HG03045 (cell line): ENCODE measurements around the gene SRSF5.

Source experiments
- ATAC-seq: cut with Tn5 transposase; IDR thresholded peaks from one replicate; pipeline ENCODE4 v1.9.1; 2021; ENCODE audit warnings: mild to moderate bottlenecking, moderate library complexity; ENCODE audit not compliant: unreplicated experiment

SRSF5 gene

DNA sequence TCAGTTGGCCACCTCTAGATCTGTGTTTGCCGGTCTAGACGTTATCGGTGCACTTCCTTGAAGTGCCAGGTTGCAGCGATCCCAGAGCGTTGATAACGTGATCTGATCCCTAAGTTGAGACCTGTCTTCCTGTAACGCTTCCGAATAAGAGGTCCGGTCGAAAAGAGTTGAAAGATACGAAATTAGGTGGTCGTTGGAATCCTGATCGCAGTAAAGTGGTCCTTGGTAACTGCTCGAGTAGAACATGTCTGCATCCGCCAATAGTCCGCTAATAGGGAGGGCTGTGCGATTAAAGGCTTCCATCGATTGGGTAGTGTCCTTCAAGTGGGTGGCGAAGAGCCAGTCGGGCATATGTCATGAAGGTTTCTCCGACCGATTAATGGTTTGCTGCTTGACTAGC lies 2.7 kb downstream of the SRSF5 start:
- ATAC-seq = no peak

DNA sequence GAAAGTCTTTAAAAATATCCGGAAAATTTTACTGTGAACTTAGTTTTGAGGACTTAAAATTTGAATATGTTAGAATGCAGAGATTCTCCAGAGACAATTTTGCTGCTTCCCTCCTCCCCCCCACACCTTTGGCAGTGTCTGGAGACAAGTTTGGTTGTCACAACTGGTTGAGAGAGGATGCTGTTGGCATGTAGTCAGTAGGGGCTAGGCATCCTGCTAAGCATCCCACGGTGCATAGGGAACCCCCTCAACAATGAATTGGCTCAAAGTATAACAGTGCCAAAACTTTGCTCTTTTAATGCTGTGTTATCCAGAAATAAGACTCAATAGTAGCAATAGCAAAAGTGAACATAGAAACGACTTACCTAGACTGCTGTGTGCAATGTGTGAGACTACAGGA lies 3.6 kb downstream of the SRSF5 start:
- no peak for ATAC-seq

DNA sequence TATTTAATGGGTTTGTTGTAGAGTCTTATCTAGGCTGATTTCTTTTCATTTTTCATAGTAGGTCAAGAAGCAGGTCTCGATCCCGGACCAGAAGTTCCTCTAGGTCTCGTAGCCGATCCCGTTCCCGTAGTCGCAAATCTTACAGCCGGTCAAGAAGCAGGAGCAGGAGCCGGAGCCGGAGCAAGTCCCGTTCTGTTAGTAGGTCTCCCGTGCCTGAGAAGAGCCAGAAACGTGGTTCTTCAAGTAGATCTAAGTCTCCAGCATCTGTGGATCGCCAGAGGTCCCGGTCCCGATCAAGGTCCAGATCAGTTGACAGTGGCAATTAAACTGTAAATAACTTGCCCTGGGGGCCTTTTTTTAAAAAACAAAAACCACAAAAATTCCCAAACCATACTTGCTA lies 4.2 kb downstream of the SRSF5 start:
- ATAC-seq = no peak

DNA sequence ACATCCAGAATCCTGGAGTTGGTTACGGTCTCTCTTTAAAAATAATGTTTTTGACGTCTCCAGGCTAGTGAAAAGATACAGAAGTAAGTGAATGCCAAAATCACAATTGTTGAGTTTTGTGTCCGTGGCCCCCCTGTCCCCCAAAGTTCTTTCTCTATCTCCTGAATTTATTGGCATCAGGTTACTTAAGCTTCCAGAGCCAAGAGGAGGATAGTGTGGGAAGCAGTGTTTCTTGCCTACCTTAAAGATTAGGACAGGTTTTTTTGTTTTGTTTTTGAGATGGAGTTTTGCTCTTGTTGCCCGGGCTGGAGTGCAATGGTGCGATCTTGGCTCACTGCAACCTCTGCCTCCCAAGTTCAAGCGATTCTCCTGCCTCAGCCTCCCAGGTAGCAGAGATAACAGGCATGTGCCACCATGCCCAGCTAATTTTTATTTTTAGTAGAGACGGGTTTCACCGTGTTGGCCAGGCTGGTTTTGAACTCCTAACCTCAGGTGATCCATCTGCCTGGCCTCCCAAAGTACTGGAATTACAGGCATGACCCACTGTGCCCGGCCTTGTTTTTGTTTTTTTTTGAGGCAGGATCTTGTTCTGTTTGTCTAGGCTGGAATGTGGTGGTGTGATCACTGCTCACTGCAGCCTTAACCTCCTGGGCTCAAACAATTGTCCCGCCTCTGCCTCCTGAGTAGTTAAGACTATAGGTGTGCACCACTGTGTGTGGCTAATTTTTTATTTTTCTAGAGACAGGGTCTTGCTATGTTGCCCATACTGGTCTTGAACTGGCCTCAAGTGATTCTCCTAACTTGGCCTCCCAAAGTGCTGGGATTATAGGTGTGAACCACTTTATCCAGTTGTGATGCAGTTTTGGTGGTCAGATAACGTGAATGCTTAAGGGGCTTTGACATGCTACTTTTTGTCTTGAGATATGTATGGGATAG lies 5.4 kb downstream of the SRSF5 start:
- no peak for ATAC-seq

DNA sequence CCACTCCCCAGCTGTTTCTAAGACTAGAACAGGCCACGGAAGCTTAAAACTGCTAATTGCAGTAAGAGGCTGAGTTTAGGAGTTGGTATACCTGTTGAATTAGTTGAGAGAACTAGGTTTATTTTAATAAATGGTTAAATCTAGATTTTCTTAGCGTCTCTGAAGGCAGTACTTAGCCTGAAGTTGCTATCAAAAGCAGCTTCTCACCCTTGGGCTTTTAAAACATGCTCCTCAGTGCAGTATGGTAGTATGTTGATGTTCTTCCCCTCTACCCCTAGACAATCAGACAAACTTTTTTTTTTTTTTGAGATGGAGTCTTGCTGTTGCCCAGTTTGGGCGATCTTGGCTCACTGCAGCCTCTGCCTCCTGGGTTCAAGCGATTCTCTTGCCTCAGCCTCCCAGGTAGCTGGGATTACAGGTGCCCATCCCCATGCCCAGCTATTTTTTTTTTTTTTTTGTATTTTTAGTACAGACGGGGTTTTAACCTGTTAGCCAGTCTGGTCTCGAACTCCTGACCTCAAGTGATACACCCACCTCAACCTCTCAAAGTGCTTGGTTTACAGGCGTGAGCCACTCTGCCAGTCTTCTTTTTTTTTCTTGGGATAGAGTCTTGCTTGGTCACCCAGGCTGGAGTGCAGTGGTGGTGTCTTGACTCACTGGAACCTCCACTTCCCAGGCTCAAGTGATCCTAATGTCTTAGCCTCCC lies 6.8 kb downstream of the SRSF5 start:
- no peak for ATAC-seq

GRCh38 chr14:69775012-69775411 lies 8.1 kb downstream of the SRSF5 start:
- no peak for ATAC-seq

- no peak for ATAC-seq
These were observed 10.0 kb downstream of the SRSF5 start for GRCh38 chr14:69776875-69777453.

- no peak for ATAC-seq
These were observed 12.1 kb downstream of the SRSF5 start for GRCh38 chr14:69779088-69779487.

- ATAC-seq = no peak
These were observed 13.2 kb downstream of the SRSF5 start for GRCh38 chr14:69780092-69780491.

DNA sequence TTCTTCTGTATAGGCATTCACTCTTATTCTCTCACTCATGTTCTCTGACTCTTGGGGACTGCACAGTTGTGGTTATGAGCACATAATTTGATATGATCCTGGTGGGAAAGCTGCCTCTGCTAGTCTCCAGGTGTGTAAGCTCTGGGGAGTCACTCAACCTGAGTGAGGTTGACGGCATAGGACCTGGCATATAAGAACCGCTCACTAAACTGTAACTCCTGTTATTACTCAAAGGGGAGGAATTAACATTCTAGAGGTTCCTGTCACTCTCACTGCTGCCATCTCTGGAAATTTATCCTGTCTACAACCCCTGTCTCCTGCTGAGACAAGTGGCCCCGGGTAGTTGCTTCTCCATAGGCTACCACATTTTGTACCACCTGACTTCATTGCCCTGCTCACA lies 14.0 kb downstream of the SRSF5 start:
- ATAC-seq = no peak

DNA sequence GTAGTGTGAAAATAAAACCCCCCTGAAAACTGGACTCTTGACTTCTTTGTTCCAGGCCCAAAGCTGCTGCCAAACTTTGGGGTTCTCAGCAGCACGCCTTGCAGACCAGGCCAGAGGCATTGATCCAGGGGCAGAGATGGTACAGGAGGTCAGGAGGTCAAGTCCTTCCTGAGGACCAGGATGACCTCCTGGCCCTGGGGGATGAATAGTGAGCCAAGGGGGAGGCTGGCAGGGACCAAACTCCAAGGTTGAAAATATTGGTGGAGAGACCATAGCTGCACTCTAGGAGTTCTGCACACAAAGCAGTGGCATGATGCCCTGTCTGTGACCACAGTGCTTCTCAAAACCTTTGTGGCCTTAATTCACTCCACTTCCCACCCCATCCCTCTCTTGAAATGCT lies 18.0 kb downstream of the SRSF5 start:
- no peak for ATAC-seq

DNA sequence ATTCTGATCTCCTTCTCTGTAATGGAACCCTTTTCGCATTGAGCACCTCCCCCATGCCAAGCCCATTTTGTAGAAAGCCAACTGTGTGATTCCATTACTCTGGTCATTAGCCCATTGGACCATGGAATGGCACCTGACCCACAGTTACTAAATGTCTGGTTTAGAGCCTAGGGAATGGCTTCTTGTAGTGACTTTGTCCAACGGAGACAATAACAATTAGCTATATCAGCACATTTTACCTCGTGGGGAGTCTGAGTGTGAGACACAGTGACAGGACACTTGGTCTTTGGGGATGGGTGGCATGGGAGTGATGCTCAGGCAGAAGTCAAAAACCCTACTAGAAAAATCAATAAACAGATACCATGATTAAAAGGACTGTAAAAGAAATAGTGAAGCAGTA lies 19.7 kb downstream of the SRSF5 start:
- ATAC-seq = no peak

DNA sequence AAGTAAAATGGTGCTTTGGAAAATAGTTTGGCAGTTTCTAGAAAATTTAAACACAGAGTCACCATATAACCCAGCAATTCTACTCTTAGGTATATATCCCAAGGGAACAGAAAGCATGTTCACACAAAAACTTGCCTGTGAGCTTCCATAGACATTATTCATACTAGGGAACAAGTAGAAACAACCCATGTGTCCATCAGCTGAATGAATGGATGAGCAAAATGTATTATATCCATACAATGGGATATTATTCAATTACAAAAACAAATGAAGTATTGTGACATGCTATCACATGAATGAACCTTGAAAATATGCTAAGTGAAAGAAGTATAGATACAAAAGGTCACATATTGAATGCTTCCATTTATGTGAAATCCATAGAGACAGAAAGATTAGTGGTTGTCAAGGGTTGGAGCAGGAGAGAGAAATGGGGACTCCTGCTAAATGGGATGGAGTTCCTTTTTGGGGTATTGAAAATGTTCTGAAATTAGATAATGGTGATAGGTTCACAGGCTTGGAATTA lies 22.2 kb downstream of the SRSF5 start:
- no peak for ATAC-seq

DNA sequence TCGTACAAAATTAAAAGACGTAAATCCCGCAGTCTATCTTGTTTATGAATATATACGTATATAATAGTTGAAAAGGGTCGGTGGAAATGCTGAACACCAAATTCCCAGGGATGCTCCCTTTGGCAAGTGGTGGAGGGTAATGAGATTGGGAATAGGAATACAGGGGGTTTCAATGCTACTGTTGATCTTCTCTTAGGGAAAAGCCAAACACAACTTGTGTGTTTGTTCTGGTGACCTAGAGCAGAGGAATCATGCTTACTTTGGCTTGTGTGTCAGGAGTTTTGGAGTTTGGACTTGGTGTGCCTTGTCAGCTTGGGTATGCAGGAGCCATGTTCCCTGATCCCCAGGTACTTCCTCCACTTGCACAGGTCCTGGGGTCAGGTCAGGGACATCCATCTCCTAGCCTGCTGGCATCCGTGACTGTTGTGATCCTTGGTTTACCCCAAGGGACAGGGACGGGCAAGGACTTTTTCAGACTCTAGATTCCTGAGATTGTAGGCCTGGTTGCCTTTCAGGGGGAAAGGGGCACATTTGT lies 26.0 kb downstream of the SRSF5 start:
- ATAC-seq = no peak

DNA sequence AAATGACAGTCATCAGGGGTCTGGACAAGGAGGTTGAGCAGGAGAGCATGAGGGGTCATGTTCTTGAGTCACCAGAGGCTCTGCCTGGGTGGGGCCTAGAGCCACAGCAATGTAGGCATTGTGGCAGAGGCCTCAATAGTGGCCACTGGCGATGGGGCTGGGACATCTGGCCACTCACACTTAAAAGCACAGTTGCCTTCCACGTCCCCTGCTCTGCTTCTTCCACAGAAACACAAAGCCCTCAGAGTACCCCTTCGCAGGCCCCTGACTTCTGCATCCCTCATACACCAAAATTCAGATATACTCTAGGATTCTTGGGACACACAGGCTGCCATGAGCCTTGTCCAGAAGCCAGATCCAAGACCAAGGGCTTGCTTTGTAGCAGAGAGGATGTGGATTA lies 27.8 kb downstream of the SRSF5 start:
- ATAC-seq = no peak

- no peak for ATAC-seq
These were observed 28.7 kb downstream of the SRSF5 start for GRCh38 chr14:69795691-69796090.

GRCh38 chr14:69796797-69797500 lies 30.0 kb downstream of the SRSF5 start, which contains the start of gene SLC10A1:
Gene SLC10A1 (minus strand): TSS chr14:69797241. CDS start chr14:69797155, 86 bp downstream.
- ATAC-seq = no peak

GRCh38 chr14:69797573-69798338 lies 30.8 kb downstream of the SRSF5 start:
- no peak for ATAC-seq

DNA sequence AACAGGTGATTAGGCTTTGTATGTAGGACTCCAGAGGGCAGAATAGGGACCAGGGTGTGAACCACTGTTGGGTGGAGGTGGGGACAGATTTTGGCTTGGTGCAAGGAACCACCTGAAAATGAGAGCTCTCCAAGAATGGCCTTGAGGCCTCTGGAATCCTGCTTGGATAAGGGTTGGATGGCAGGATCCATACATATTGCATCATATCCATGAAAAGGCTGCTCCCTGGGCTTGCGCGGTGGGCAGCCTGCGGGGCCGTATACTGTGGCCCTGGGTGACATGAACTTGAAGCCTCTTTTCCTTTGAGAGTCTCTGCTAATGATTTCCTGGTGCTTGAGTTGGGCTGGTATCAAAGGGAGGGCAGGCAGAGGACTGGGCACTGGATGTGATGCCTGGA lies 31.4 kb downstream of the SRSF5 start:
- no peak for ATAC-seq

DNA sequence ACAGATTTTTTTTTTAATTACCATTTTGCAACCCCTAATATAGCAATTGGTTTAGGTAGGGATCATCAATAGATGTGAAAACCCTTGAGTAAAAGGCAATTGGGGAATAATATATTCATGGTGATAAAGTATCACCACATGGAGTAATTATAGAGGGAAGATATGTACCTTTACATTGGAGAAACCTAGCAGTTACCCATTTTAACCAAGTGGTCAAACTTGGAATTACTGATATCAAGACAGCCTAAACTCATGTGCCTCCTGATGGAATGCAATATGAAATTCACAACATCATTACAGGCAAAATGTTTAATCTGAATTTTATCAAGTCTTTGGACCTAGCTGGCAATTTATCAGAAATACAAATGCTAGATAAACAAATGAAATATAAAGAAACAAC lies 36.8 kb downstream of the SRSF5 start:
- no peak for ATAC-seq
